Upper lobe of left lung (tissue), 4 donors: ENCODE measurements around the gene ZNF594.

Source experiments
- POLR2A ChIP-seq, 4 donors: fragments of 450-650 bp; IDR thresholded peaks; one replicate each; pipeline ENCODE4 v1.5.1; 2016 to 2017; ENCODE audit warnings: antibody characterized with exemption in 4 of 4, mild to moderate bottlenecking in 2 of 4
- POLR2AphosphoS5 ChIP-seq, 2 donors: sonication (generic); formaldehyde crosslinking; IDR thresholded peaks; one replicate each; pipeline ENCODE4 v1.5.1; 2017; ENCODE audit warnings: antibody characterized with exemption in 2 of 2
- TF ChIP-seq, protein P1 (sequence below), 6 experiments: fragments of 450-650 bp in 4 of 6; fragments of 200-600 bp in 2 of 6; sonication (generic) in 2 of 6; IDR thresholded peaks; one replicate each; pipeline ENCODE4 v1.5.1; 2016 to 2019; ENCODE audit warnings: antibody characterized with exemption in 6 of 6

- TF ChIP-seq POLR2A (IDR thresholded peaks at IDR 0.05) (no peak), POLR2AphosphoS5 (IDR thresholded peaks at IDR 0.05) (no peak)
- TF ChIP-seq, protein P1, sequence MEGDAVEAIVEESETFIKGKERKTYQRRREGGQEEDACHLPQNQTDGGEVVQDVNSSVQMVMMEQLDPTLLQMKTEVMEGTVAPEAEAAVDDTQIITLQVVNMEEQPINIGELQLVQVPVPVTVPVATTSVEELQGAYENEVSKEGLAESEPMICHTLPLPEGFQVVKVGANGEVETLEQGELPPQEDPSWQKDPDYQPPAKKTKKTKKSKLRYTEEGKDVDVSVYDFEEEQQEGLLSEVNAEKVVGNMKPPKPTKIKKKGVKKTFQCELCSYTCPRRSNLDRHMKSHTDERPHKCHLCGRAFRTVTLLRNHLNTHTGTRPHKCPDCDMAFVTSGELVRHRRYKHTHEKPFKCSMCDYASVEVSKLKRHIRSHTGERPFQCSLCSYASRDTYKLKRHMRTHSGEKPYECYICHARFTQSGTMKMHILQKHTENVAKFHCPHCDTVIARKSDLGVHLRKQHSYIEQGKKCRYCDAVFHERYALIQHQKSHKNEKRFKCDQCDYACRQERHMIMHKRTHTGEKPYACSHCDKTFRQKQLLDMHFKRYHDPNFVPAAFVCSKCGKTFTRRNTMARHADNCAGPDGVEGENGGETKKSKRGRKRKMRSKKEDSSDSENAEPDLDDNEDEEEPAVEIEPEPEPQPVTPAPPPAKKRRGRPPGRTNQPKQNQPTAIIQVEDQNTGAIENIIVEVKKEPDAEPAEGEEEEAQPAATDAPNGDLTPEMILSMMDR (IDR thresholded peaks at IDR 0.05) = no peak
These were observed 17.7 kb upstream of the ZNF594 start for GRCh38 chr17:5209396-5209795.
